Keratinocyte (primary cell): Measurements from ENCODE around the gene OR2T3.
"Not testable (repeated sequence)": the region's sequence is repeated elsewhere in the genome, so short reads cannot be mapped to it uniquely, and the experiment has no call there.

Experiments used
- CTCF ChIP-seq, 3 experiments: IDR thresholded peaks in 1 of 3; conservative IDR thresholded peaks in 1 of 3; optimal IDR thresholded peaks in 1 of 3; 2 replicates in 2 of 3; 3 replicates in 1 of 3; pipeline versions ENCODE3 to v1.5.1; 2011; ENCODE audit warnings: low read length in 3 of 3, mild to moderate bottlenecking in 3 of 3, moderate library complexity in 2 of 3, control low read depth in 1 of 3, inconsistent platforms in 1 of 3; ENCODE audit not compliant: insufficient read depth in 2 of 3; ENCODE audit errors: extremely low read depth in 1 of 3
- EZH2 ChIP-seq: IDR thresholded peaks from one replicate; pipeline ENCODE4 v1.6.1; 2012; ENCODE audit warnings: inconsistent platforms, mild to moderate bottlenecking, low read length, moderate library complexity

- not testable (repeated sequence) for TF ChIP-seq CTCF (optimal IDR thresholded peaks at IDR 0.05 in 1 of 3, IDR thresholded peaks at IDR 0.05 in 1 of 3, conservative IDR thresholded peaks at IDR 0.05 in 1 of 3; ENCODE audit: extremely low read depth in 1 of 3, insufficient read depth in 2 of 3, low read length in 3 of 3); EZH2
These were observed 36.8 kb upstream of the OR2T3 start for GRCh38 chr1:248436303-248436702.
